UCSD-AML1 (cell line): ENCODE data around the gene RELN.

ENCODE experiments used
- DNase-seq: peaks from one replicate; lab custom pipeline; 2025; ENCODE audit not compliant: unreplicated experiment; lab: John Stamatoyannopoulos, UW

Gene RELN

GRCh38 chr7:103690242-103690974, 299.1 kb downstream of the RELN start:
- no peak for DNase-seq

- DNase-seq: no peak
Observed at GRCh38 chr7:103689255-103689654, 300.2 kb downstream of the RELN start.

GRCh38 chr7:103687951-103688350, 301.5 kb downstream of the RELN start:
- no peak for DNase-seq

GRCh38 chr7:103687272-103687671, 302.2 kb downstream of the RELN start:
- DNase-seq: no peak

- DNase-seq: no peak
Observed at GRCh38 chr7:103686763-103687162, 302.7 kb downstream of the RELN start.

- no peak for DNase-seq
Observed at GRCh38 chr7:103686064-103686463, 303.4 kb downstream of the RELN start.

GRCh38 chr7:103685646-103686045, 303.8 kb downstream of the RELN start:
- no peak for DNase-seq

- no peak for DNase-seq
Observed at GRCh38 chr7:103683348-103683747, 306.1 kb downstream of the RELN start.

GRCh38 chr7:103680161-103681144, 309.0 kb downstream of the RELN start:
- DNase-seq: no peak

GRCh38 chr7:103679151-103680132, 310.0 kb downstream of the RELN start:
- DNase-seq: no peak

GRCh38 chr7:103668279-103668941, 321.0 kb downstream of the RELN start:
- DNase-seq: no peak

- no peak for DNase-seq
Observed at GRCh38 chr7:103666326-103666725, 323.1 kb downstream of the RELN start.

- DNase-seq: no peak
Observed at GRCh38 chr7:103664577-103664976, 324.9 kb downstream of the RELN start.

GRCh38 chr7:103660455-103661371, 328.7 kb downstream of the RELN start:
- no peak for DNase-seq

- no peak for DNase-seq
Observed at GRCh38 chr7:103658055-103659005, 331.1 kb downstream of the RELN start.

GRCh38 chr7:103657474-103657894, 332.0 kb downstream of the RELN start:
- DNase-seq: no peak

- no peak for DNase-seq
Observed at GRCh38 chr7:103656221-103656620, 333.2 kb downstream of the RELN start.
